HG02678 (cell line): ENCODE results near the gene RASSF1.

Experiments used
- ATAC-seq: cut with Tn5 transposase; IDR thresholded peaks from one replicate; pipeline ENCODE4 v1.9.1; 2021; ENCODE audit warnings: mild to moderate bottlenecking, moderate library complexity; ENCODE audit not compliant: unreplicated experiment

Gene RASSF1

GRCh38 chr3:50303013-50303815 lies 37.4 kb downstream of the RASSF1 start, which contains the start of gene HYAL1:
Gene HYAL1 (minus strand): TSS chr3:50303574. CDS start chr3:50302956, 618 bp downstream.
- no peak for ATAC-seq

- no peak for ATAC-seq
Observed at GRCh38 chr3:50302095-50303012, 38.3 kb downstream of the RASSF1 start.

- no peak for ATAC-seq
Observed at GRCh38 chr3:50300681-50301254, 39.9 kb downstream of the RASSF1 start.

GRCh38 chr3:50299929-50300680 lies 40.5 kb downstream of the RASSF1 start:
- no peak for ATAC-seq

- no peak for ATAC-seq
Observed at GRCh38 chr3:50299638-50299928, 41.1 kb downstream of the RASSF1 start.

- peak; percentile 86 for ATAC-seq
Observed at GRCh38 chr3:50298836-50299637, 41.6 kb downstream of the RASSF1 start, which contains the start of the genes HYAL3 and NAA80. Gene HYAL3 (minus strand): TSS chr3:50299405. CDS start chr3:50295602, 3,803 bp downstream. Gene NAA80 (minus strand): TSS chr3:50299405. CDS start chr3:50297463, 1,942 bp downstream.

- ATAC-seq = no peak
Observed at GRCh38 chr3:50297896-50298725, 42.5 kb downstream of the RASSF1 start.

GRCh38 chr3:50297384-50297775 lies 43.3 kb downstream of the RASSF1 start:
- no peak for ATAC-seq

GRCh38 chr3:50296721-50297383 lies 43.8 kb downstream of the RASSF1 start:
- ATAC-seq = no peak

- ATAC-seq = no peak
Observed at GRCh38 chr3:50295553-50296431, 44.8 kb downstream of the RASSF1 start.

GRCh38 chr3:50294492-50295403 lies 45.9 kb downstream of the RASSF1 start:
- ATAC-seq = no peak

- ATAC-seq = no peak
Observed at GRCh38 chr3:50294089-50294488, 46.5 kb downstream of the RASSF1 start.

GRCh38 chr3:50293079-50293801 lies 47.4 kb downstream of the RASSF1 start:
- no peak for ATAC-seq

- peak; percentile 97 for ATAC-seq
Observed at GRCh38 chr3:50292159-50293078, 48.2 kb downstream of the RASSF1 start, which contains the start of gene IFRD2. Gene IFRD2 (minus strand): TSS chr3:50292429. CDS start chr3:50292274, 155 bp downstream.
